Body of pancreas (tissue), 4 donors: Measurements from ENCODE around the gene CPSF4.
"Not testable (repeated sequence)": the region's sequence is repeated elsewhere in the genome, so short reads cannot be mapped to it uniquely, and the experiment has no call there.

Experiments
- CTCF ChIP-seq, 7 experiments: fragments of 450-650 bp in 4 of 7; fragments of 200-600 bp in 3 of 7; sonication (generic) in 3 of 7; IDR thresholded peaks; one replicate each; pipeline ENCODE4 v1.5.1; 2016 to 2019; ENCODE audit warnings: antibody characterized with exemption in 7 of 7
- POLR2A ChIP-seq, 3 donors: fragments of 450-650 bp; IDR thresholded peaks; one replicate each; pipeline ENCODE4 v1.6.1; 2016; ENCODE audit warnings: antibody characterized with exemption in 3 of 3, mild to moderate bottlenecking in 2 of 3

GRCh38 chr7:99431756-99432540, 6.8 kb upstream of the CPSF4 start:
- TF ChIP-seq CTCF, POLR2A (IDR thresholded peaks at IDR 0.05): not testable (repeated sequence)
